H1 (cell line): ENCODE measurements around the gene FHIT. TPM values are rescaled to one million over a fixed set of nuclear protein-coding genes. Genes with fewer than 3 reads are reported as not detected.

ENCODE experiments used
- CEBPB ChIP-seq: IDR thresholded peaks from 2 replicates; pipeline ENCODE4 v1.6.1; 2012; ENCODE audit warnings: low read depth, low read length
- JUND ChIP-seq: IDR thresholded peaks from 2 replicates; pipeline ENCODE4 v1.6.1; 2011; ENCODE audit warnings: mild to moderate bottlenecking, improper control_type of control experiment, low read length
- SIRT6 ChIP-seq: IDR thresholded peaks from one replicate; pipeline ENCODE4 v1.7.1; 2012; ENCODE audit warnings: low read length, inconsistent platforms
- polyA plus RNA-seq, 7 experiments: library from polyadenylated mRNA; depleted of rRNA in 3 of 7; stranded (reverse) in 5 of 7; unstranded in 2 of 7; fragments of >200 nt in 5 of 7; fragments of 200-250 nt in 2 of 7; gene quantifications; 1 replicate in 5 of 7; 2 replicates in 1 of 7; 4 replicates in 1 of 7; pipeline versions ENCODE4 v1.2.1 to v1.2.3, GENCODE V29; 2011 to 2013; ENCODE audit warnings: missing spikeins in 2 of 7, mixed read lengths in 2 of 7
- total RNA-seq: library from RNA; stranded (reverse); fragmentation: NEBNext Ultra II Directional; extraction: Animal tissue kit (Norgen Biotek cat#: 25700); gene quantifications from 2 replicates; pipeline ENCODE4 v1.2.1, GENCODE V29; 2021

Gene FHIT
- total and polyA plus RNA-seq, 2 of the 8 experiments (the other 6 are each of a cell fraction or from before 2014, with no cell fraction given): 1.2 to 3.2 TPM

GRCh38 chr3:61077551-61077950 lies 173.7 kb downstream of the FHIT start (continued):
- TF ChIP-seq SIRT6: no peak
- TF ChIP-seq JUND: no peak
- TF ChIP-seq CEBPB: no peak
